SKM-1 (cell line): ENCODE measurements around the gene BCAS2.
"Not testable (repeated sequence)": the region's sequence is repeated elsewhere in the genome, so short reads cannot be mapped to it uniquely, and the experiment has no call there.

Source experiments
- DNase-seq: peaks from one replicate; lab custom pipeline; 2025; ENCODE audit not compliant: unreplicated experiment; lab: John Stamatoyannopoulos, UW

Gene BCAS2

DNA sequence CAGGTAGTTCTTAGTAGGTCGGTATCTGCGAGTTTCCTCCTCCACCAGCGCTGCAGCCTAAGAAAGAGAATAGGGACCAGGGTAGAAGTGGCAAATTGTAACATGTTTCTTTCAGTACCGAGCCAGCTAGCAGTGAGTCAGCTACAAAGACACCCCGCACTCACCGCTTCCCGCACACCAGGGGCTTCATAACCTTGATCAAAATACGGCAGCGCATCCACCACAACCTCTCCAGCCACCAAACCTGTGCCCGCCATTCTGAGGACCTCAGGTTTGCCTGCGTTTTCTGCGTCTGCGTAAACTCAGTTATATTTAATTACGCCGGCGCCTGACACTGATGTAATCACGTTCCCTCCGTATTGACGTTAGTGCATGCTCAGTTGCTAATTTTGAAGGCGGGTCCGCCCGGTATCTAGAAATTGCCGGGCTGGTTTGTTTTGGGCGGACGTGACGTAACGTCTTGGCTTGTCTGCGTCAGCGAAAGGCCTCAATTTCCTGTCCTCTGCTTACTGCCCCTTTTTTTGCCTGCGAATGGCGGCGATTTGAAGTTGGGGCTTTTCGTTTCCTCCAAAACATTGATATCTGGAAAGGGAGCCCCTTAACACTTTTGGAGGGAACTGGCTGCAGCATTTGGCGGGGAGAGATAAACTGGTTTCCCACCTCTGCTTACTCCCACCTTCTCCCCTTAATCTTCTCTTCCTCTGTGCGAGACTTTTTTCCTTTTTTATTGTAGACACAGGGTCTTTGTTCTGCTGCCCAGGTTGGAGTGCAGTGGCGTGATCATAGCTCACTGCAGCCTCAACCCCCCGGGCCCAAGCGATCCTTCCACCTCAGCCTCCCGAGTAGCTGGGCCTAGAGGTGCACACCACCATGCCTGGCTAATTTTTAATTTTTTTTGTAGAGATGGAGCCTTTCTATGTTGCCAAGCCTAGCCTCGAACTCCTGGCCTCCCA is at the start of gene BCAS2:
Gene BCAS2 (minus strand): TSS at position 281 of the 953 bp plus-strand sequence. CDS start 24 bp downstream, at position 257.
- peak; percentile 94 for DNase-seq

DNA sequence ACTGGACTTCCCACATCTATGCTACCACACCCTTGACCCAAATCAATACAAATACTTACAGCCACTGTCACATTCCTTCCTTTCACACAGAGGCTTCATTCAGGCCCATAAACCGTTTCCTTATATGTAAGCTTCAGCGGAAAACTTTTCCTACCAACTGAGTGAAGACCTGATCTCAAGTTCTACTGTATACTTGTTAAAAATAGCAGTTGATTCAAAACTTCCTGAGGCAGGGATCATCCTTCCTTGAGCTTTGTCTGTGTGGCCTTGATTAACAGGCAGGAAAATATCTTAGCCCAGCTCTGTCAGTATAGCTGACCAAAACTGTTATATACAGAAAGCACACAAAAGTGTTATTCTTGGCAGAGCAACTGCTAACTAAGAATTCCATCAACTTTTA is 45.7 kb upstream of the BCAS2 start:
- no peak for DNase-seq

DNA sequence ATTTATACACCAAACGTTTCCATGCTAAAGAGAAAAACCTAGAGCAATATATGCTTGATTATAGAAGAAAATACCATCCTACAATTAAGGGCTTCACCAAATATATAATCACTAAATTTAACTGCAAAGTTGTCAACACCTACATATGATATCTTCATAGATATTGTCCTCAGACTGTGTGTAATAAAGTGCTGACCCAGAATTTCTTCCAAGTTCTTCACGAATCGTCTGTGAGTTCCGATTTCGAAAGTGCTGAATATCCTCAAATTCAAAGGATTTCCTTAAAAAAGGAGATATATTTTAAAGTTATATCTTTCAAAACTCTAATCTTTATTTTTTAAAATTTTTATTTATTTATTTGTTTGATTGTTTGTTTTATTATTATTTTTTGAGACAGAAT is 41.9 kb upstream of the BCAS2 start:
- DNase-seq: no peak

DNA sequence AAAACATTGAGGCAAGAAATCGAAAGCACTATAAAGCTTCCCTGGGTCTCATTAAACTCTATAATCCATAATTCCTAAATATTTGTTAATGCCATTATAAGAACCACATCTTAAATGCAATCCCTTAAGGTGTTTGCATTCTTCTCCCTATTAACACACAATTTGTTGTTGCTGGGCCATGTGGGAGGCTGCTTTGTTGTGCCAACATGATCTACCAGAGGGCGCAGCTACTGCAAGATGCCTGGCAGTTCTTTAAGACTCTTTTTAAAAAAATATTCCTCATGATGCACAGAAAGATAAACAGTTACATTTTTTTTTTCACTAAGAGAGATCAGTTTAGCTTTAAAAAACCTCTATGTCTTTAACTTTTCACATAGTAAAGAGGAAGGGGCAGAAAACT is 39.0 kb upstream of the BCAS2 start:
- no peak for DNase-seq

DNA sequence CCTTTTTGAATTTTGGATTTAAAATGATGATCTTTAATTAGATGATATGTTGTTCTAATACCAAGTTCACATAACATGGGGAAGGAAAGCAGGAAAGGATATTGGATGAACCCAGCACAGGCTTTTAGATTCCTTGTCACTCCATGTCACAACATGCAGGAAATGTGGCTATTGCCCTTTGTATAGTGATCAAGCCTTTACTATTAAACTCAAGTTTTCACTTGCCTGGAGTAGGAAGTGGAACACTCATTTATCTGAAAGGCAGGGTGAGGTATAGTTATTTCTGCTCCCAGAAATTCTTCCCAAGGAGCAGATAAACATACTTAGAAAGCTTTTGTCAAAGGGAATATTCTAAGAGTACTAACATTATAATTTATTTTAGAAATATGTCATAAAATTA is 37.2 kb upstream of the BCAS2 start:
- DNase-seq: no peak

DNA sequence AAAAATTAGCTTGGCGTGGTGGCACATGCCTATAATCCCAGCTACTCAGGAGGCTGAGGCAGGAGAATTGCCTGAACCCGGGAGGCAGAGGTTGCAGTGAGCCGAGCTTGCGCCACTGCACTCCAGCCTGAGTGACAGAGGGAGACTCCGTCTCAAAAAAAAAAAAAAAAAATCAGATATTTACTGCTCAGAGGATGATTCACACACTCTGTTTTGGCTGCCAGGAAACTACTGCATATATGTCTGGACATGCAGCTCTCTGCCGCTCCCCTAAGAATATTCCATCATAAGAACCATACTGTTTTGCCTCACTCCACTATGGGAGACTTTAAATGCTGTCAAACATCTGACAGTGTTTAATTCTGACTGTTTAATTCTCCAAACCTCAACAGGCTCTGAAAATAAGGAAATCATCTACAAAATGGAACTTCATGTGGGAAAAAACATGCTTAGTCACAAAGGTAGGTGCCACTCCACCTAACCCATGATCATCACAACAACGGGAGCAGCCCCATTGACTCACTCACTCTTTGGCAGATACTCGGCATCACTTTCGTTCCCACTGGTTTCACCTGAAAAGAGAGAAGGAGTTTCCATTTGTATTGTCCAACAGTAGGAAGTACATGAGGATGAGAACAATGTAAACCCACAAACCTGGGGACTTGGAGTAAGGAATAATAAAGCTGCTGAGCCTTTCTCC is 29.3 kb upstream of the BCAS2 start:
- no peak for DNase-seq

DNA sequence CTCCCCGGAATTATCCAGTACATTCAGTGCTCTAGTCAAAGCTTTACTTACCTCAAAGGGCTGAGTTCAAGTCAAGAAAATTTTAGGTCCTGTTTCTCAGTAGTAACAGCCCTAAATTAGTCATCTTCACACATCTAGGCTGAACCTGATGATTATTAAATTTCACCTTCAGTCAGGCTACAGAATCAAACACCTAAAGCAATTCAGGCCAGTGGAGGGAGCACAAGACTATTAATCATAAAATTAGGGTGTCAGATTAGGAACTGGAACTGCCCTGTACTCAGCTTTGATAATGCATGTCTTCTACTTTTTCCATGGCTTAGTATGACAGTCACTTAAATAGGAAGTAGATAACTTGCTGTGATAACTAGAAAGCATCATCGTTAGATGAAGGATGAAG is 28.4 kb upstream of the BCAS2 start:
- DNase-seq: no peak

DNA sequence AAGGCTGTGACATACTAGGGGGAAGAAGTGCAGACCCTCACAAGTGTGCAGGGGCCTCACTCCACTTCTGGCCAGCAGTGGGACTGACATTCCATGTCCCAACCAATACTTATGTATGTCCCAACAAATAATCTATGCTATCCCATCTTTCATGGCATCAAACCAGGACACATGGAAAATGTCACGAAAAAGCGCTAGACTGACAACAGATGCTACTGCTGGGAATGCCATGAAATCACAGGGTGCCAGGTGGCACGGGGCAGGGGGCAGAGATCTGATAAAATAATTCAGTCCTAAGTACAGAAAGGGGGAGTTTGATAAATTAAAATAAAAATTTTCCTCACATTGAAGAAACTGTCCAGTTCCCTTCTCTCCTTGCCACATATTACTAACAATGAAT is 27.6 kb upstream of the BCAS2 start:
- no peak for DNase-seq

DNA sequence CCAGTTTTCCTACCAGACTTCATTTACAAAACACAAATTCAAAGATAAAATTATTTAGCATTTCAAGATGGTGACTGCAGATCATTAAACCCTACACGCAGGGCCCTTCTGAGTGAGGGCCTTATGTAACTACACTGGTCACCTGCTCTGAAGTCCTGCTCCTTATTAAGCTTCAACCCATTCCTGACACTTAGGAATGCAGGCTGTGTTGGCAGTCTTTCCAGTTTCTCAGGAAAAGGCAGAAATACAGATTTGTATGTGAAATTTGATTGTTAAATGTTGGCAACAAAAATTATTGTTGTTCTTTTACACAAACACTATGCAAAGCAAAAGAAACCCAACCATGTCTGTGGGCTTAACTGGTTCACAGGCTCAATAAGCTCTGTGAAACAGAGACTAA is 25.8 kb upstream of the BCAS2 start:
- no peak for DNase-seq

DNA sequence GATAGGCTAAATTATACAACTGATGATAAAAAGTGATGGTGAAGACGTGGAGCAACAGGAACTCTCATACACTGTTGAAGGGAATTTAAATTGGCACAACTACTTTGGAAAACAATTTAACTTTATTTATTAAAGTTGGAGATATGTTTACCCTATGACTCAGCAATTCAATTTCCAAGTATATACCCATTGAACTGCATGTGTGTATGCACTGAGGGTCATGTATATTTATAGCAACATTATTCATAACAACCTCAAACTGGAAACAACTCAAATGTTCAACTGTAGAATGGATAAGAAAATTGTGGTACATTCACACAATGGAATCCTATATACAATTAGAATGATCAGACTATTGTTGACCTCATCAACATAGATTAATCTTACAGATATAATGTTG is 16.5 kb upstream of the BCAS2 start:
- no peak for DNase-seq

DNA sequence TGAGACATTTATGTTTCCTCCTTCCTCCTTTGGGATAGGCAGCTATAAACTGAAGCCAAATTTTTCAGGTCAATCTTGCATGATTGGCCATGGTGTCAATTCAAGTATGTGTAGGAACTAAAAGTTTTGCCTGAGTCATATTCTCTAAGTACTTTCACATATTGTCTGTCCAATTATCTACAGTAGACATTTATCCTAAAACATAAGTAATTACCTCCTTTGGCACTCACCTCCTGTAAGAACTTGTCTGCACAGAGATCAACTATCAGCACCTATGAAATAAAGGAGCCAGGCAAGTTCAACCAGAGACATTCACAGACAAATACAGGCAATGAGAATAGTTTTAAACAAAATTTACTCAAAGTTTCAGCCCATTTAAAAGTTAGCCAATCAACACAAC is 14.2 kb upstream of the BCAS2 start:
- no peak for DNase-seq

DNA sequence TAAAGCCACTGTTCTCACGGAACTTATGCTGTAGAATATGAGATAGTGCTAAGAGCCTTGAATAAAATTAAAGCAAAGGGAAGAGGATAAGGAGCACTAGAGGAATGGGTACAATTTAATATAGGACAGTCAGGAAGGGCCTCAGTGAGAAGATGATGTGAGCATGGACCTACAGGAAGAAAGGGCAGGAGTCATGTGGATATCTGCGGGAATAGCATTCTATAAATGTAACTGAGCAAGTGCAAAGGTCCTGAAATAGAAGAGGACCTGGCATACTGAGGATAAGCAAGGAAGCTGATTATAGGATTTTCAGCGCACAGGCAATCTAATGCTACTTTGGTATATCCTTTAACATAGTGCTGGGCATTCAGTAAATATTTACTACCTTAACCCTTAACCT is 12.6 kb upstream of the BCAS2 start:
- no peak for DNase-seq

DNA sequence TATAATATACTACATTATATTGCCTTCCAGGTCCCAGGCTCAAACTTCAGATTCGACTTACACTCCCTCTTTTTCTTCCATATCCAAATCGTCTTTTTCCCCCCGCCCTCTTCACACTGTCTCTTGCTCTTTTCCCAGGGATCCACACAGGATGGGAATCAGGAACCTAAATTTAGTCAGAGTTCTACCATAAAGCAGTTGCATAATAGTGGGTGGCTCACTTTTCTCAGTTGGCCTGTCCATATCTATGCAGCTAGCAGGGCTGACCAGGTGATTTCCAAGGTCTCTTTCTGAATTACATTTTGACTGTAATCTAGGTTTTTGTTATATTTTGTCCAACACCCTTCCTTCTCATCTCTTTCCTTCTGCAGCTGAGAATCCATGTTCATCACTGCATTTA is 7.7 kb upstream of the BCAS2 start:
- no peak for DNase-seq

DNA sequence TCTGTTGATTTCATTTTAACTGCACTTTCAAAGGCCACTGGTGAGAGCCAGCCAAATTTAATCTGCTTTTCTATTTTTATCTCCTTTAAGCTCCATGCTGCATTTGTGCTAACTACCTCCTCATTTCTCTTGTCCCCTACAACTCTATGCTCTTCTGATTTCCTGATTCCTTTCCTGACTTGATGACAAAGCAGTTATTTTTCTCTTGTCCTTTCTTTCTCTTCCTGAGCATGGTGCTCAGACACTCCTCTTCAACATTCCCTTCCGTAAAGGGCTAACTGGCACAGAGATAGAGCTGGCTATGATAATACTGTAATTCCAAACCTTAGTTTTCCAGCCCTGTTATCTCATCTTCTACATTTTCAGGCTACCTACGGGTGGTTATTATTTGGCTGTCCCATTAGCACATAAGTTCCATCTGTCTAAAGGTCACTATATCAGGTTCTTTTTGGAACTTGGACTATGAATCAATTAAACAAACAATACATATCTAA is 6.8 kb upstream of the BCAS2 start:
- DNase-seq: no peak

DNA sequence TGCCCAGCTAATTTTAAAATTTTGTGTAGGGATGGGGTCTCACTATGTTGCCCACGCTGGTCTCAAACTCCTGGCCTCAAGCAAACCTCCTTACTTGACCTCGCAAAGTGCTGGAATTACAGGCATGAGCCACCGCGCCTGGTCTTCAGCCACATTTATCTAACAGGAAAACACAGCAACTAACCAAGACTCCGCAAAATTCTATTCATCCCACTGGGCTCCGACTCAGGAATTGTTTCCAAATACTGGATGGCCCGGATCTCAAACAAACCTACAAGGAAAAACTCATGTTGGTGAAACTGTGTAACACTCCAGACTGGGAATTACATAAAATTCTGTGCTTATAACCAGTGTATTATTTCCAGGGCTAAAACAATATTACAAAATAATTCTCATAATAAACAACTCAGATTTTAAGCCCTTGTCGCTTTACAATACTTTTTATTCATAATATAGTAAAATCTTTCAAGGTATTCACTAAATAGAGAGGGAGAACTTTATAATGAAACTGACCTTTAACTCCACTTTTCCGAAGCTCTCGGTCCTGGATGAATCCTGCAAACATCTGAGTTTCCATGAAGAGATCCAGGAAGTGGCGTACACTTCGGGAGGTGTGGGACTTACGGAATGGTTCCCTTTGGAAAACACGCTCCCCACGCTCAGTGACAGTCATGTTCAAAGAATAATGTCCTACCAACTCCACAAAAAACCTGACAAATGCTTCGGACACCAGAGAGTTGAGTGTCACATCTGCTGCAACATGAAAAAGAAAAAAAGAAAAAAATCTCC is 6.0 kb upstream of the BCAS2 start:
- no peak for DNase-seq

DNA sequence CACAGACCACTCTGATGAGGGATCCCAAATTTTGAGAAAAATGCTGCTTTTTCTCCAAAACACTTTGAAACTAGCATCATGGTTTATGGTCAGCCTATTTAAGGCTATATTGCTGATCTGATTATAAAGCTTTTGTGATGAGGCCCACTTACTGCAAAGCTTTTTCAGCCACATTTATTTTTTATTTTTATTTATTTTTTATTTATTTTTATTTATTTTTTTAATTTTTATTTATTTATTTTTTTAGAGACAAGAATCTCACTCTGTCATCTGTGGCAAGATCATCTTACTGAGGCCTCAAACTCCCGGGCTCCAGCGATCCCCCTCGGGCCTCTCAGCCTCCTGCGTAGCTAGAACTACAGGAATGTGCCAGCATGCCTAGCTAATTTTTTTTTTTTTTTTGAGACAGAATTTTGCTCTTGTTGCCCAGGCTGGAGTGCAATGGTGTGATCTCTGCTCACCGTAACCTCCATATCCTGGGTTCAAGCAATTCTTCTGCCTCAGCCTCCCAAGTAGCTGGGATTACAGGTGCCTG is 5.2 kb upstream of the BCAS2 start:
- DNase-seq: no peak

DNA sequence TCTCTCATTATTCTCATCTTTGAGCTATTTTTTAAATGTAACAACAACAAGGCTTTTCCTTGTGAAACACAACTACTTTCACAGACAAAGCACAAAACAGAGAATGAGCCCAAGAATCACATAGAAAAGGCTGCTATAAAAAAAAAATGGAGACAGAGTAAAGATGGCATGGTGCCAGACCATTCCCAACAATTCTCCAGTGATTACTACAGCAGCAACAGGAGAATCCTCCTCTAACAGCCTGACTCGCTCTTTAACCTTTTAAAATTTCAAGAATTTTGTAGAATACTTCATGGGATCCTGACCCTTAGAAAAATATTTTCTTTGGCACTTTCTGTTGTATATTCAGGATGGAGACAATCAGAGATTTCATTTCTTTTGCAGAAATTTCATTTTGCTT is 3.8 kb upstream of the BCAS2 start:
- DNase-seq: no peak

DNA sequence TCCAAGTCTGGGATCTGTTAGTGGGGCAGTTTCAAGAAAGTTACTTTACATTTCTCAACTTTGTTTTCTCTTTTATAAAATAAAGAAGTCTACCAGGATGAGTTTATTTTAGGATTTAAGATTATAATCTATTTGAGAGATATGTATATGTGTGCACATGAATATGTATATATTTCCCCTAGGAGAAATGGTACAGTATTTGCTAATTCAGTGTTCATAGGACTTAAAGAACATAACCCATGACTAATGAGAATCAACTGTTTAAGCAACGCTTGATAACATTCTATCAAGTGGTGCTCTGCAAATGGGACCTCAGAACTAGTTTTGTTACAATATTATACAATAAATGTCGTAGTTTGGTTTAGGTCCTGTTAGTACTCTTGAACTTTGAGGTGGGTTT is 7.0 kb downstream of the BCAS2 start:
- no peak for DNase-seq

DNA sequence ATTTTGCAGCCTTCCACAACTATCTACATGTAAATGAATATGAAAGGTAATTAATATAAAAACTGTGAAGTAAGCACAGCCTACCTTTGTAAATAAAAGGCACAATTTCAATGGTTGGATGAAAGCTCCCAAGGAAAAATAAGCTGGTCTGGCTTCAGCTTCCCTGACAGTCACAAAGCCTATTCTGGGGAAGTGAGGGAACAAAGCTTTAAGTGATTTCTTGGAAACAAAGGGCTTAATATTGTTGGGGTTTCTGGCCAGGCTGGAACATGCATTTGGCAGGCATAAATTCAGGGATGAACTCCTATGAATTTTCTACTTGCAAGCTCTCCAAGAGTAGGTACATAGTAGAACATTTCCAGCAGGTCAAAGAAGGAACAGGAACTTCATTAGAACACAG is 17.3 kb downstream of the BCAS2 start:
- DNase-seq: no peak

DNA sequence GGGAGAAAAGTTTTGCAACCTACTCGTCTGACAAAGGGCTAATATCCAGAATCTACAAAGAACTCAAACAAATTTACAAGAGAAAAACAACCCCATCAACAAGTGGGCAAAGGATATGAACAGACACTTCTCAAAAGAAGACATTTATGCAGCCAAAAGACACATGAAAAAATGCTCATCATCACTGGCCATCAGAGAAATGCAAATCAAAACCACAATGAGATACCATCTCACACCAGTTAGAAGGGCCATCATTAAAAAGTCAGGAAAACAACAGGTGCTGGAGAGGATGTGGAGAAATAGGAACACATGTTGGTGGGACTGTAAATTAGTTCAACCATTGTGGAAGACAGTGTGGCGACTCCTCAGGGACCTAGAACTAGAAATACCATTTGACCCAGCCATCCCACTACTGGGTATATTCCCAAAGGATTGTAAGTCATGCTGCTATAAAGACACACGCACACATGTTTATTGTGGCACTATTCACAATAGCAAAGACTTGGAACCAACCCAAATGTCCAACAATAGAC is 18.4 kb downstream of the BCAS2 start:
- not testable (repeated sequence) for DNase-seq

DNA sequence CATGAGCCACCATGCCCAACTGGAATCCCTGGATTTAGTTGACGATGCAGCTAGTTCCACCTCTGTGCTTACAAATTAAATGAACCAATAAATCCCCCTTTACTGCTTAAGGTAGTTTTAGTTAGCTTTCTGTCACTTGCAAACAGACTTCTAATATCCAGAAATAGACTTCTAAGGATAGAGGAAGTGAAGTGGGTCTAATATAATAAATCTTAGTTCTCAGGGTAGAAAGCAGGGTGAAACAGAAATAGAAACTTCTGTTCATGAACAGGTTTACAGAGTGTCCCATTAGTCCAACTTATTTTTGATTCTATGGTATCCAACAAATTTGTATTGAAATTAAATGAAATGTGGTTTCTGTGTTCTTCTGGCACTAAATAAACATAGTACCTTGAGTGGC is 20.1 kb downstream of the BCAS2 start:
- no peak for DNase-seq
